Measurements from ENCODE around the gene DAP.
"Not testable (repeated sequence)": the region's sequence is repeated elsewhere in the genome, so short reads cannot be mapped to it uniquely, and the experiment has no call there.

The DAP gene

GRCh38 chr5:10632110-10632761 lies 128.8 kb downstream of the DAP start:
- DNase-seq (ENCODE audit: low read depth) = no peak

- no peak for DNase-seq (ENCODE audit: low read depth)
These were observed 129.6 kb downstream of the DAP start for GRCh38 chr5:10631316-10631996.

- not testable (repeated sequence) for DNase-seq (ENCODE audit: low read depth)
These were observed 130.3 kb downstream of the DAP start for GRCh38 chr5:10630744-10631143.

- no peak for DNase-seq (ENCODE audit: low read depth)
These were observed 130.9 kb downstream of the DAP start for GRCh38 chr5:10630126-10630525.

- no peak for DNase-seq (ENCODE audit: low read depth)
These were observed 131.4 kb downstream of the DAP start for GRCh38 chr5:10629682-10630081.
